Measurements from ENCODE around the gene CCDC40. TPM values are rescaled to one million over a fixed set of nuclear protein-coding genes. Genes with fewer than 3 reads are reported as not detected.

The CCDC40 gene
- total and polyA plus RNA-seq, 2 donors from 2014 or later = 5.1 to 22.6 TPM

- DNase-seq = peak in 1 of 5 donors; percentile 67
These were observed 33.6 kb upstream of the CCDC40 start for GRCh38 chr17:80002690-80003490.

GRCh38 chr17:80003969-80004368, 32.5 kb upstream of the CCDC40 start:
- no peaks in the 10 kb centered on the region for H3K27me3 ChIP-seq (ENCODE audit: control insufficient read depth, insufficient read depth, low read length)
- no peak overlapping the region for H3K27ac ChIP-seq (ENCODE audit: low read depth in 2 of 2, low read length in 2 of 2)
- FAIRE-seq = no peak
- peak in 1 of 5 donors; percentile 46 for DNase-seq
- H3K36me3 ChIP-seq (ENCODE audit: control insufficient read depth in 2 of 3, insufficient read depth in 3 of 3, low read length in 3 of 3) = peaks cover 0 to 5% (median 0%) of the 10 kb centered on the region in 3 donors
- H3K4me3 ChIP-seq (ENCODE audit: low read length in 3 of 3) = no peak overlapping the region
- intact Hi-C loops (cut with DNase I) = no loop called here
- no peak for TF ChIP-seq CTCF (IDR thresholded peaks at IDR 0.05; ENCODE audit: borderline replicate concordance, extremely low read depth, insufficient read depth)
- H3K9me3 ChIP-seq (ENCODE audit: control insufficient read depth in 2 of 3, insufficient read depth in 1 of 3, low read length in 3 of 3) = no peaks in the 10 kb centered on the region
- H3K4me1 ChIP-seq (ENCODE audit: control insufficient read depth in 2 of 3, insufficient read depth in 2 of 3, low read depth in 1 of 3, low read length in 3 of 3) = peaks cover 0 to 9% (median 5%) of the 10 kb centered on the region in 3 donors
- no peak overlapping the region for H3K9ac ChIP-seq (ENCODE audit: low read length in 3 of 3)

More at GRCh38 chr17:80002690-80003490, 33.6 kb upstream of the CCDC40 start:
- Histone ChIP-seq H3K4me3 (ENCODE audit: low read length in 3 of 3) (peak overlapping the region in 1 of 3 donors; percentile 3), H3K4me1 (ENCODE audit: control insufficient read depth in 2 of 3, insufficient read depth in 2 of 3, low read depth in 1 of 3, low read length in 3 of 3) (peaks cover 0 to 9% (median 0%) of the 10 kb centered on the region in 3 donors), H3K27me3 (ENCODE audit: control insufficient read depth, insufficient read depth, low read length) (no peaks in the 10 kb centered on the region), H3K27ac (ENCODE audit: low read depth in 2 of 2, low read length in 2 of 2) (no peak overlapping the region), H3K9ac (ENCODE audit: low read length in 3 of 3) (no peak overlapping the region), H3K9me3 (ENCODE audit: control insufficient read depth in 2 of 3, insufficient read depth in 1 of 3, low read length in 3 of 3) (no peaks in the 10 kb centered on the region), H3K36me3 (ENCODE audit: control insufficient read depth in 2 of 3, insufficient read depth in 3 of 3, low read length in 3 of 3) (peaks cover 0 to 5% (median 0%) of the 10 kb centered on the region in 3 donors)
- intact Hi-C loops (cut with DNase I) = no loop called here
- no peak for TF ChIP-seq CTCF (IDR thresholded peaks at IDR 0.05; ENCODE audit: borderline replicate concordance, extremely low read depth, insufficient read depth)
- no peak for FAIRE-seq

- intact Hi-C loops (cut with DNase I) = no loop called here
- no peaks in the 10 kb centered on the region for H3K9me3 ChIP-seq (ENCODE audit: control insufficient read depth in 2 of 3, insufficient read depth in 1 of 3, low read length in 3 of 3)
- H3K9ac ChIP-seq (ENCODE audit: low read length in 3 of 3) = peak overlapping the region in 2 of 3 donors; percentile 4 to 37
- H3K36me3 ChIP-seq (ENCODE audit: control insufficient read depth in 2 of 3, insufficient read depth in 3 of 3, low read length in 3 of 3) = peaks cover 0 to 10% (median 0%) of the 10 kb centered on the region in 3 donors
- TF ChIP-seq CTCF (IDR thresholded peaks at IDR 0.05; ENCODE audit: borderline replicate concordance, extremely low read depth, insufficient read depth) = peak; percentile 97
- peak overlapping the region in 1 of 2 donors; percentile 32 for H3K27ac ChIP-seq (ENCODE audit: low read depth in 2 of 2, low read length in 2 of 2)
- H3K27me3 ChIP-seq (ENCODE audit: control insufficient read depth, insufficient read depth, low read length) = no peaks in the 10 kb centered on the region
- peaks cover 0 to 9% (median 5%) of the 10 kb centered on the region in 3 donors for H3K4me1 ChIP-seq (ENCODE audit: control insufficient read depth in 2 of 3, insufficient read depth in 2 of 3, low read depth in 1 of 3, low read length in 3 of 3)
- peak; percentile 65 to 84 (median 71) for DNase-seq
- H3K4me3 ChIP-seq (ENCODE audit: low read length in 3 of 3) = peak overlapping the region; percentile 41 to 57 (median 44)
- FAIRE-seq = no peak
These were observed 30.8 kb upstream of the CCDC40 start for GRCh38 chr17:80005360-80006338.

Measured in kidney (tissue), 14 donors.